Uterus (tissue), 2 donors: Measurements from ENCODE around the gene NTNG1.
A peak's percentile ranks its signal among the peaks of the same experiment; 100 is the strongest.

ENCODE experiments used
- POLR2A ChIP-seq, 2 donors: fragments of 450-650 bp; IDR thresholded peaks; one replicate each; pipeline ENCODE4 v1.6.1; 2016; ENCODE audit warnings: antibody characterized with exemption in 2 of 2, mild to moderate bottlenecking in 1 of 2, moderate library complexity in 1 of 2
- TF ChIP-seq, protein P1 (sequence below), 4 experiments: fragments of 200-600 bp in 2 of 4; fragments of 450-650 bp in 2 of 4; sonication (generic) in 2 of 4; IDR thresholded peaks; one replicate each; pipeline ENCODE4 v1.5.1; 2016 to 2019; ENCODE audit warnings: antibody characterized with exemption in 4 of 4, mild to moderate bottlenecking in 2 of 4, moderate library complexity in 1 of 4

- TF ChIP-seq, protein P1, sequence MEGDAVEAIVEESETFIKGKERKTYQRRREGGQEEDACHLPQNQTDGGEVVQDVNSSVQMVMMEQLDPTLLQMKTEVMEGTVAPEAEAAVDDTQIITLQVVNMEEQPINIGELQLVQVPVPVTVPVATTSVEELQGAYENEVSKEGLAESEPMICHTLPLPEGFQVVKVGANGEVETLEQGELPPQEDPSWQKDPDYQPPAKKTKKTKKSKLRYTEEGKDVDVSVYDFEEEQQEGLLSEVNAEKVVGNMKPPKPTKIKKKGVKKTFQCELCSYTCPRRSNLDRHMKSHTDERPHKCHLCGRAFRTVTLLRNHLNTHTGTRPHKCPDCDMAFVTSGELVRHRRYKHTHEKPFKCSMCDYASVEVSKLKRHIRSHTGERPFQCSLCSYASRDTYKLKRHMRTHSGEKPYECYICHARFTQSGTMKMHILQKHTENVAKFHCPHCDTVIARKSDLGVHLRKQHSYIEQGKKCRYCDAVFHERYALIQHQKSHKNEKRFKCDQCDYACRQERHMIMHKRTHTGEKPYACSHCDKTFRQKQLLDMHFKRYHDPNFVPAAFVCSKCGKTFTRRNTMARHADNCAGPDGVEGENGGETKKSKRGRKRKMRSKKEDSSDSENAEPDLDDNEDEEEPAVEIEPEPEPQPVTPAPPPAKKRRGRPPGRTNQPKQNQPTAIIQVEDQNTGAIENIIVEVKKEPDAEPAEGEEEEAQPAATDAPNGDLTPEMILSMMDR (IDR thresholded peaks at IDR 0.05), result peak in 3 of 4 experiments; percentile 15 to 27 (median 26)
- no peak for TF ChIP-seq POLR2A (IDR thresholded peaks at IDR 0.05)
Observed at GRCh38 chr1:107277022-107277421, 136.2 kb downstream of the NTNG1 start.
